ENCODE data around the gene ETV7.
"Not testable (repeated sequence)": the region's sequence is repeated elsewhere in the genome, so short reads cannot be mapped to it uniquely, and the experiment has no call there.

Gene ETV7

GRCh38 chr6:36364061-36364635, 23.3 kb downstream of the ETV7 start:
- DNase-seq (ENCODE audit: low spot score) = not testable (repeated sequence)

DNA sequence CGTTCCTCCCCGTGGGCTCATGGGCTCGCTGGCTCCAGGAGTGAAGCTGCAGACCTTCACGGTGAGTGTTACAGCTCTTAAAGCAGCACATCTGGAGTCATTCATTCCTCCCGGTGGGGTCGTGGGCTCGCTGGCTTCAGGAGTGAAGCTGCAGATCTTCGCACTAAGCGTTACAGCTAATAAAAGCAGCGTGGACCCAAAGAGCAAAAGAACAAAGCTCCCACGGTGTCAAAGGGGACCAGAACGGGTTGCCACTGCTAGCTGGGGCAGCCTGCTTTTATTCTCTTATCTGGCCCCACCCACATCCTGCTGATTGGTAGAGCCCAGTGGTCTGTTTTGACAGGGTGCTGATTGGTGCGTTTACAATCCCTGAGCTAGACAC, 24.1 kb downstream of the ETV7 start:
- not testable (repeated sequence) for DNase-seq (ENCODE audit: low spot score)

DNA sequence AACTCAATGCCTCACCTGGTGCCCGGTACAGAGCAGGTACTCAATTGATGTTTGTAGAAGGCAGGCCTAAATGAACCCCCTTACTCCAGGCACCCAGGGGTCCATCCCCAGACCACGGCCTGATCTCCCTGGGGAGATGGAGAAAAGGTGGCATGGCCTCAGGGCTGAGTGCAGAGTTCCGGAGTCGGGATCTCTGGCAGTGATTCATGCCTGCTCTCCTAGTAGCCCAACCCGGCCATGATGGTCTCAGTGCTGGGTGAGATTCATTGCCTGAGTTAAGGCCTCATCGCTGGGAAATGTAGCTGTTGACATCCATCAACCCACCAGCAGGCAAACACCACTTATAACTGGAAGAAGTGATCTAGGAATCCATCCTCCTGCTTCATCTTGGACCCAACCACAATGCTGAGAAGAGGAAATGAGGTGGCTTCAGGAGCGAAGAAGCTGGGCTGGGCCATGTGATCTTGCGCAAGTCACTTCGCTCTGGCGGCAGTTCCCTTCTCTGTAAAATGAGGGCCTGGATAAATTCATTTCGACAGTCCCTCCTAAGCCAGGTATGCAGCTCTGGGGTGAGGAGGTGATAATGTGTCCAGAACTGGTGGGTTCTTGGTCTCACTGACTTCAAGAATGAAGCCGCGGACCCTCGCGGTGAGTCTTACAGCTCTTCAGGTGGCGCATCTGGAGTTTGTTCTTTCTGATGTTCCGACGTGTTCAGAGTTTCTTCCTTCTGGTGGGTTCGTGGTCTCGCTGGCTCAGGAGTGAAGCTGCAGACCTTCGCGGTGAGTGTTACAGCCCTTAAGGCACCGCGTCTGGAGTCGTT, 24.7 kb downstream of the ETV7 start:
- DNase-seq (ENCODE audit: low spot score) = no peak

GRCh38 chr6:36361071-36361470, 26.4 kb downstream of the ETV7 start:
- DNase-seq (ENCODE audit: low spot score) = no peak

GRCh38 chr6:36360241-36361054, 27.0 kb downstream of the ETV7 start:
- DNase-seq (ENCODE audit: low spot score) = peak; percentile 81

GRCh38 chr6:36358226-36358915, 29.1 kb downstream of the ETV7 start:
- DNase-seq (ENCODE audit: low spot score) = peak; percentile 87

GRCh38 chr6:36357872-36358225, 29.6 kb downstream of the ETV7 start:
- DNase-seq (ENCODE audit: low spot score) = no peak

- no peak for DNase-seq (ENCODE audit: low spot score)
Observed at GRCh38 chr6:36355819-36356218, 31.6 kb downstream of the ETV7 start.

GRCh38 chr6:36353411-36353915, 34.0 kb downstream of the ETV7 start:
- no peak for DNase-seq (ENCODE audit: low spot score)

GRCh38 chr6:36352477-36353157, 34.9 kb downstream of the ETV7 start:
- DNase-seq (ENCODE audit: low spot score) = no peak

- no peak for DNase-seq (ENCODE audit: low spot score)
Observed at GRCh38 chr6:36350681-36351571, 36.5 kb downstream of the ETV7 start.

GRCh38 chr6:36350082-36350481, 37.4 kb downstream of the ETV7 start:
- DNase-seq (ENCODE audit: low spot score) = no peak

DNA sequence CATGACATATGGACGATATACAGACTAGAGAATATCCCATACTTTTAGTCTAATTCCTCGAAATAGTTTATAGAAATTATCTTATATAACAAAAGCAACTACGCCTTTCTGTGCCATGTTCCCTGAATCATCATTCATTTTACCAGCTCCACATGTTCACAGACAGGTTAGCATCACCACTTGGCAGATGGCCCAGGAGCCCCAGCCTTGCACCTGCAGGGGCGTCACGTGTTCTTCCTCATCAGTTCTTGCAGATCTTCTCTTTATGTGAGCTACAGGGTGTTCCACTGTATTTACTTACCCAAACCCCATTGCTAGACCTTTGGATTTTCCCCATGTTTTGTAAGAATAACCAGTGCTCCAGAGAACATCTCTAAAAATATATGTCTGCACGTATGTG, 38.2 kb downstream of the ETV7 start:
- DNase-seq (ENCODE audit: low spot score) = no peak

GRCh38 chr6:36347621-36348020, 39.8 kb downstream of the ETV7 start:
- DNase-seq (ENCODE audit: low spot score) = no peak

- no peak for DNase-seq (ENCODE audit: low spot score)
Observed at GRCh38 chr6:36346486-36347273, 40.8 kb downstream of the ETV7 start.

DNA sequence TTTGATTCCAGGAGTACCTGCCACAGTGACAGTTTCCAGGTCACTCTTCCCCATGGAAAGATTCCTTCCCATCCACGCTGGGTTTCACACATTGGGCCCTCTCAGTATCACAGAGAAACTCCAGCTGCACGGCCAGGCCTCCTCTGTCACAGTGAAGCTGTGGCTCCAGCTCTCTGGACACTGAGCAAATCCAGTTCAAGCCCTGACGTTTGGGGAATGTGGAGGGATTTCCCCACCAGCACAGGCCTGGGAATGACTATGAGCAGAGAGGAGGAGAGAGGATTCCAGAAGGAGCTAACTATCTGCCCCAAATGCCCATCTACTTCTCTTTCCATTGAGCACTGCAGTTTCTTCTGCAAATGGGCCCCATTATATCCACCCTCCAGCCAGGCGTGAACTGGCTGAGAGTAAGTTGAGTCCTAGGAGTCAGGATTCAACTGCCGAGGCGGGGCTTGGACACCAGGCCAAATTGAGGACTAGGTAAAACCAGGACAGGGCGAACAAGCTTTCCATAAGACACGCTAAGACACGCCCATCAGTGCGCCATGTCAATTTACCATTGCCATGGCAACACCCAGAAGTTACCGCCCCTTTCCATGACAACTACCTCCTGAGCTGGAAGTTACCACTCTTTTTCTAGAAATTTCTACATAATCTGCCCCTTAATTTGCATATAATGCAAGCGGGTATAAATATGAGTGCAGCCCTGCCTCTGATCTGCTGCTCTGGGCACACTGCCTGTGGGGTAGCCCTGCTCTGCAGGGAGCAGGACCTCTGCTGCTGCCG, 41.6 kb downstream of the ETV7 start:
- DNase-seq (ENCODE audit: low spot score) = no peak

DNA sequence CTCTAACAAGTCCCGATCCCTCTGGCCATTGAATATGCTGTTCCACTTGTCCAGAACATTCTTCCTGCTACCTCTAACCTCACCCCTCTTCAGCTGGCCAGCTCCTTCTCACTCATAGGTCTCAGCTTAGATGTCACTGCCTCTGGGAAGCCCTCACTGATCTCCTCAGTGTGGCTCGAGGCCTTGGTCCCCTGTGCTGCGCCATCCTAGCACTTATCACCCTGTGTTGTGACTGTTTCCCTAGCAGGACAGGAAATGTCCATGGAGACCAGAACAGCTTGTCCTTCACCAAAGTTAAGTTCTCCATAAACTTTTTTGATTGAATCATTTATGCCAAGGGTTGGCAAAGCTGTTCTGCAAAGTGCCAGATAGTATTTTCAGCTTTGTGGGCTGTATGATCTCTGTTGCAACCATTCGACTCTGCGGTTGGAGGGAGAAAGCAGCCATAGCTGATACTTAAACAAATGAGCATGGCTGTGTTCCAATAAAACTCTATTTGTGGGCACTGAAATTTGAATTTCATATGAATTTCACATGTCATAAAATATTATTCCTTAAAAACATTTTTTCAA, 44.3 kb downstream of the ETV7 start:
- DNase-seq (ENCODE audit: low spot score) = no peak

GRCh38 chr6:36340618-36341454, 46.6 kb downstream of the ETV7 start:
- DNase-seq (ENCODE audit: low spot score) = peak; percentile 50
